ENCODE data around the gene VWA8. TPM values are rescaled to one million over a fixed set of nuclear protein-coding genes. Genes with fewer than 3 reads are reported as not detected.

Gene VWA8
- total and polyA plus RNA-seq, 2 of the 13 experiments (the other 11 are each of a cell fraction or from before 2014, with no cell fraction given) = 9.1 to 17.3 TPM

DNA sequence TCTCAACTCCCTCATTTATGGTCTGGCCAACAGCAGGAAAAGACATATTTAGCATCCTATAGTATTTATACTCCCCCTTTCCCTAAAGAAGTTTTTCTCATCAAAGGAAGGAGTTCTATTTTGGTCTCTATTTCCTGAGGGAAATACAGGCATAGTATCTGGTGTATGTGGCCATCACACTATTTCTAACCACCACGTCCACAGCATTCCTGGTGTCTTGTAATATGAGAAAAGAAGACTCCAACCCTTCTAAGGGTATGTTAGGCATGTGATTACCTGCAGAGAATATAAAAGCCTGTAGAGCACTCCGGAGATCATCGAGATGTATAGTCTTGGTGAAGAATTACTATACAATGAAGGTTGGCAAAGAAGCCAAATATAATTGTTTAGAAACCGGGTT, 137.4 kb downstream of the VWA8 start:
- POLR2A ChIA-PET = no interaction called here
- Histone ChIP-seq H3K27me3 (ENCODE audit: control insufficient read depth in 1 of 2, insufficient read depth in 2 of 2, low read length in 2 of 2) (no peaks in the 10 kb centered on the region), H3K36me3 (replicated peaks in 1 of 2; ENCODE audit: control insufficient read depth in 1 of 2, insufficient read depth in 2 of 2, low read length in 2 of 2) (peaks cover 2 to 22% of the 10 kb centered on the region in 2 experiments; a peak in 3 of 5 replicates), H3K4me3 (replicated peaks in 1 of 3; ENCODE audit: insufficient read depth in 1 of 3, low read depth in 2 of 3, low read length in 3 of 3) (no peak overlapping the region), H4K20me1 (ENCODE audit: insufficient read depth, low read length) (no peaks in the 10 kb centered on the region; the same call in 1 of the 2 replicates), H3K9ac (ENCODE audit: insufficient read depth, low read depth, low read length) (no peak overlapping the region), H3K4me1 (ENCODE audit: insufficient read depth, low read length) (no peaks in the 10 kb centered on the region), H2AFZ (ENCODE audit: low read length) (no peak overlapping the region), H3K4me2 (ENCODE audit: low read depth, low read length) (no peak overlapping the region), H3K9me3 (ENCODE audit: low read length) (no peaks in the 10 kb centered on the region), H3K79me2 (ENCODE audit: insufficient read depth, low read length) (no peaks in the 10 kb centered on the region), H3K27ac (ENCODE audit: extremely low read length, insufficient read depth, low read length) (no peak overlapping the region)
- CTCF ChIA-PET (ENCODE audit: low intra/inter-chr PET ratio, low total read pairs) = no interaction called here
- TF ChIP-seq SRSF4 (IDR thresholded peaks at IDR 0.05; ENCODE audit: low read depth, low read length, poor library complexity, severe bottlenecking) = no peak
- TF ChIP-seq BRD4 (CRISPR knock-in tag; IDR thresholded peaks at IDR 0.05) = no peak
- TF ChIP-seq ZNF614 (CRISPR knock-in tag; IDR thresholded peaks at IDR 0.05; ENCODE audit: borderline replicate concordance) = no peak
- no peak for TF ChIP-seq RXRA (CRISPR knock-in tag; IDR thresholded peaks at IDR 0.05)
- TF ChIP-seq ZNF101 (CRISPR knock-in tag; IDR thresholded peaks at IDR 0.05; ENCODE audit: borderline replicate concordance, low read depth) = no peak
- TF ChIP-seq ZSCAN21 (CRISPR knock-in tag; IDR thresholded peaks at IDR 0.05; ENCODE audit: borderline replicate concordance) = no peak
- TF ChIP-seq ZMAT3 (CRISPR knock-in tag; conservative IDR thresholded peaks at IDR 0.05) = no peak
- no peak for TF ChIP-seq ZFYVE20 (CRISPR knock-in tag; IDR thresholded peaks at IDR 0.05; ENCODE audit: borderline replicate concordance, low read depth)
- TF ChIP-seq AHR (CRISPR knock-in tag; IDR thresholded peaks at IDR 0.05) = no peak
- no peak for TF ChIP-seq PCBP2 (optimal IDR thresholded peaks at IDR 0.05; ENCODE audit: low read depth, low read length, poor library complexity, severe bottlenecking)
- no peak for TF ChIP-seq REXO4 (CRISPR knock-in tag; IDR thresholded peaks at IDR 0.05; ENCODE audit: borderline replicate concordance)
- no peak for TF ChIP-seq ZNF225 (CRISPR knock-in tag; IDR thresholded peaks at IDR 0.05)
- in situ Hi-C loops (cut with HindIII; ENCODE audit: extremely low pct_ligation_motif_present, low pct_unique_long_range_greater_than_20kb) = no loop called here
- no peak for DNase-seq (ENCODE audit: low spot score)
- intact Hi-C loops (cut with micrococcal nuclease; ENCODE audit: unreplicated experiment) = no loop called here
- 98% methylated on average over 4 of the region's 4 CpGs for WGBS (ENCODE audit: low lambda C conversion rate)
- BruUV-seq (replicated peaks) = no TSS peak
- no peak for FAIRE-seq
- no peak for ATAC-seq
